WTC11 (cell line): ENCODE results near the gene AADACL2. TPM values are rescaled to one million over a fixed set of nuclear protein-coding genes. Genes with fewer than 3 reads are reported as not detected.

Experiments
- ATAC-seq: fragments of 200-7000 bp; cut with Tn5 transposase; 2 replicates; pipeline ENCODE4 v1.10.0; 2021; ENCODE audit warnings: mild to moderate bottlenecking, moderate library complexity
- CTCF ChIA-PET: fragments of 300-600 bp; sonication (Branson Sonifier 250); formaldehyde crosslinking; loops from one replicate; lab custom pipeline; 2021; ENCODE audit warnings: antibody characterized with exemption; lab: Charles Lee
- POLR2A ChIA-PET: fragments of 350-600 bp; sonication (Branson Sonifier 250); formaldehyde crosslinking; loops from one replicate; lab custom pipeline; 2021; ENCODE audit warnings: antibody characterized with exemption; lab: Charles Lee
- DNase-seq: peaks from one replicate; pipeline ENCODE4 v3.0.0; 2021; ENCODE audit warnings: low spot score
- H3K27ac Mint-ChIP-seq: 2 replicates; pipeline ENCODE4 v1.8.0; 2021; ENCODE audit warnings: mixed read lengths
- H3K27me3 Mint-ChIP-seq: 2 replicates; pipeline ENCODE4 v1.8.0; 2021; ENCODE audit warnings: low read depth, mild to moderate bottlenecking, moderate library complexity, mixed read lengths
- H3K36me3 Mint-ChIP-seq: 2 replicates; pipeline ENCODE4 v1.8.0; 2021; ENCODE audit warnings: mixed read lengths
- H3K4me1 Mint-ChIP-seq: 2 replicates; pipeline ENCODE4 v1.8.0; 2022; ENCODE audit warnings: mixed read lengths
- H3K4me3 Mint-ChIP-seq: 2 replicates; pipeline ENCODE4 v1.8.0; 2021; ENCODE audit warnings: mild to moderate bottlenecking, moderate library complexity, mixed read lengths
- H3K9me3 Mint-ChIP-seq: 2 replicates; pipeline ENCODE4 v1.8.0; 2021; ENCODE audit warnings: mixed read lengths
- ATF3 ChIP-seq: sonication (generic); formaldehyde crosslinking; conservative IDR thresholded peaks from 2 replicates; pipeline ENCODE4 v1.8.1; 2022; ENCODE audit warnings: mild to moderate bottlenecking, missing genetic modification reagents
- CREB1 ChIP-seq: sonication (generic); formaldehyde crosslinking; IDR thresholded peaks from 2 replicates; pipeline ENCODE4 v1.8.0; 2023; ENCODE audit warnings: mild to moderate bottlenecking, missing genetic modification reagents
- E2F4 ChIP-seq: sonication (generic); formaldehyde crosslinking; IDR thresholded peaks from 2 replicates; pipeline ENCODE4 v1.8.1; 2022; ENCODE audit warnings: low read depth, mild to moderate bottlenecking, moderate library complexity, missing genetic modification reagents, borderline replicate concordance
- E2F5 ChIP-seq: sonication (generic); formaldehyde crosslinking; IDR thresholded peaks from 2 replicates; pipeline ENCODE4 v1.8.1; 2022; ENCODE audit warnings: mild to moderate bottlenecking, moderate library complexity, missing genetic modification reagents
- ELF4 ChIP-seq: sonication (generic); formaldehyde crosslinking; IDR thresholded peaks from 2 replicates; pipeline ENCODE4 v1.8.1; 2022; ENCODE audit warnings: low read depth, mild to moderate bottlenecking, moderate library complexity, missing genetic modification reagents
- ETV6 ChIP-seq: sonication (generic); formaldehyde crosslinking; IDR thresholded peaks from 2 replicates; pipeline ENCODE4 v1.8.1; 2022; ENCODE audit warnings: mild to moderate bottlenecking, missing genetic modification reagents
- GRHL2 ChIP-seq: fragments of 250-450 bp; sonication (Bioruptor Pico); IDR thresholded peaks from 2 replicates; pipeline ENCODE4 v1.8.0; 2022; ENCODE audit warnings: mild to moderate bottlenecking, moderate library complexity; ENCODE audit not compliant: insufficient replicate concordance, severe bottlenecking
- KAT7 ChIP-seq: sonication (generic); formaldehyde crosslinking; IDR thresholded peaks from 2 replicates; pipeline ENCODE4 v1.8.1; 2023; ENCODE audit warnings: missing genetic modification reagents, mild to moderate bottlenecking, borderline replicate concordance
- RELA ChIP-seq: sonication (generic); formaldehyde crosslinking; IDR thresholded peaks from 2 replicates; pipeline ENCODE4 v1.8.1; 2022; ENCODE audit warnings: missing genetic modification reagents, mild to moderate bottlenecking, borderline replicate concordance
- TCF7 ChIP-seq: sonication (generic); formaldehyde crosslinking; IDR thresholded peaks from 2 replicates; pipeline ENCODE4 v1.8.0; 2022; ENCODE audit warnings: mild to moderate bottlenecking, low read depth, missing genetic modification reagents, moderate library complexity
- TP53 ChIP-seq: sonication (generic); formaldehyde crosslinking; IDR thresholded peaks from 2 replicates; pipeline ENCODE4 v1.8.1; 2023; ENCODE audit warnings: mild to moderate bottlenecking, missing genetic modification reagents
- ZNF423 ChIP-seq: fragments of 250-450 bp; sonication (Bioruptor Pico); IDR thresholded peaks from 2 replicates; pipeline ENCODE4 v2.1.2; 2022; ENCODE audit warnings: mild to moderate bottlenecking, moderate library complexity
- ZNF425 ChIP-seq: fragments of 250-450 bp; sonication (Bioruptor Pico); conservative IDR thresholded peaks from 2 replicates; pipeline ENCODE4 v1.9.0; 2021; ENCODE audit warnings: mild to moderate bottlenecking
- ZNF532 ChIP-seq: fragments of 250-450 bp; sonication (Bioruptor Pico); IDR thresholded peaks from 2 replicates; pipeline ENCODE4 v1.9.0; 2021; ENCODE audit warnings: mild to moderate bottlenecking, borderline replicate concordance
- total RNA-seq: library from RNA; stranded (reverse); gene quantifications from 3 replicates; pipeline ENCODE4 v1.2.3, GENCODE V29; 2021

AADACL2 gene
- total RNA-seq, 1 experiment from 2014 or later = not detected

- TF ChIP-seq ELF4 (CRISPR knock-in tag) = no peak
Measured at GRCh38 chr3:151686257-151686656, 47.5 kb upstream of the AADACL2 start (continued).

- Mint-ChIP-seq H3K27me3 (no peaks in the 10 kb centered on the region), H3K4me3 (no peak overlapping the region), H3K9me3 (peaks cover 24% of the 10 kb centered on the region), H3K27ac (no peak overlapping the region), H3K36me3 (no peaks in the 10 kb centered on the region), H3K4me1 (peaks cover 11% of the 10 kb centered on the region)
- CTCF ChIA-PET = no interaction called here
- DNase-seq (no peak), ATAC-seq (no peak)
- POLR2A ChIA-PET = no interaction called here
- no peak for TF ChIP-seq RELA
- no peak for TF ChIP-seq ZNF425 (CRISPR knock-in tag)
- no peak for TF ChIP-seq ZNF532 (CRISPR knock-in tag)
- no peak for TF ChIP-seq ETV6
- TF ChIP-seq TCF7 (CRISPR knock-in tag) = no peak
- no peak for TF ChIP-seq GRHL2 (CRISPR knock-in tag)
- no peak for TF ChIP-seq KAT7 (CRISPR knock-in tag)
- TF ChIP-seq E2F5 = no peak
- no peak for TF ChIP-seq CREB1 (CRISPR knock-in tag)
- TF ChIP-seq E2F4 (CRISPR knock-in tag) = no peak
- no peak for TF ChIP-seq ATF3 (CRISPR knock-in tag)
Measured at GRCh38 chr3:151687076-151687475, 46.7 kb upstream of the AADACL2 start.

GRCh38 chr3:151688571-151688970, 45.2 kb upstream of the AADACL2 start:
- ATAC-seq = no peak
- Mint-ChIP-seq H3K4me1 (peaks cover 11% of the 10 kb centered on the region), H3K4me3 (no peak overlapping the region), H3K27me3 (no peaks in the 10 kb centered on the region), H3K27ac (no peak overlapping the region), H3K36me3 (no peaks in the 10 kb centered on the region), H3K9me3 (peaks cover 12% of the 10 kb centered on the region)
- TF ChIP-seq TP53 (CRISPR knock-in tag) (no peak), ZNF423 (CRISPR knock-in tag) (no peak)
- ChIA-PET CTCF (no interaction called here), POLR2A (no interaction called here)
- no peak for DNase-seq
